NCI-H2107 treated with DMSO at 0.1 percent for 48 hours (cell line): ENCODE data around the gene PPP2R2D.
A peak's percentile ranks its signal among the peaks of the same experiment; 100 is the strongest.
"Not testable (repeated sequence)": the region's sequence is repeated elsewhere in the genome, so short reads cannot be mapped to it uniquely, and the experiment has no call there.

Experiments
- DNase-seq: peaks from one replicate; lab custom pipeline; 2025; ENCODE audit not compliant: unreplicated experiment; lab: John Stamatoyannopoulos, UW

Gene PPP2R2D

DNA sequence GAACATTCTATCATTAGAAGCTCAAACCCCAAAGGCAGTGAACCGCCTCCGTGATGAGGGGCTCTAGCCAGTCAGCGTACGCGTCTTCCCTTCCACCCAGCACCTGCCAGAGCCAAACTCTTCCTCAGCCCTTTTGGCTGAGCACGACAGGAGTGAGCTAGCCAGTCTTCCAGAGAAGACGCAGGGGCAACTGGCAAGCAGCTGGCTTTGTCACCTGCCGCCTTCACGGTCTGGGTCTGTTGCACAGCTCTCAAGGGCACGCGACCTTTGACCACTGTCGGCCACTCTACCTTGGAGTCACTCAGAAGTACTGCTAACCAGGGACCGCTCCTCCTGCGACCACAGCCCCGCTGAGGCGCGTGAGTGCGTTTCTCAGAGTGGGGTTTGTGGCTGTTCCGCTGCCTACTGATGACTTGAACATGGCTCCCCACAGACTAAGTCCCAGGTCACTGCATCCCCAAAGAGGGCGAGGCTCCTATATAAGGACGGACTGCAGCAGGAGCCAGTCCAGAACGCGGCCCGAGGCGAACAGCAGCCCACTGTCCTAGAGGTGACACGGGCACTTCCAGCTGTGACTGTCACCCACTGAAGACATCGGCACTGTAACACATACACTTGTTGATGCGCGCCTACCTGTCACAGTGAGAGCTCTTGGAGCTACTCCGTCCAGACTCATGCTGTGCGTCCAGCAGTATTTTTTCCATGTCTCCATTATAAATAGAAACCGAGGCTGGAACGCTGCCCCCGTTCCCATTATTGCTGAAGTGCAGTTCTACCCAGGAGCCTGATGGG is 72.5 kb downstream of the PPP2R2D start:
- DNase-seq = no peak

DNA sequence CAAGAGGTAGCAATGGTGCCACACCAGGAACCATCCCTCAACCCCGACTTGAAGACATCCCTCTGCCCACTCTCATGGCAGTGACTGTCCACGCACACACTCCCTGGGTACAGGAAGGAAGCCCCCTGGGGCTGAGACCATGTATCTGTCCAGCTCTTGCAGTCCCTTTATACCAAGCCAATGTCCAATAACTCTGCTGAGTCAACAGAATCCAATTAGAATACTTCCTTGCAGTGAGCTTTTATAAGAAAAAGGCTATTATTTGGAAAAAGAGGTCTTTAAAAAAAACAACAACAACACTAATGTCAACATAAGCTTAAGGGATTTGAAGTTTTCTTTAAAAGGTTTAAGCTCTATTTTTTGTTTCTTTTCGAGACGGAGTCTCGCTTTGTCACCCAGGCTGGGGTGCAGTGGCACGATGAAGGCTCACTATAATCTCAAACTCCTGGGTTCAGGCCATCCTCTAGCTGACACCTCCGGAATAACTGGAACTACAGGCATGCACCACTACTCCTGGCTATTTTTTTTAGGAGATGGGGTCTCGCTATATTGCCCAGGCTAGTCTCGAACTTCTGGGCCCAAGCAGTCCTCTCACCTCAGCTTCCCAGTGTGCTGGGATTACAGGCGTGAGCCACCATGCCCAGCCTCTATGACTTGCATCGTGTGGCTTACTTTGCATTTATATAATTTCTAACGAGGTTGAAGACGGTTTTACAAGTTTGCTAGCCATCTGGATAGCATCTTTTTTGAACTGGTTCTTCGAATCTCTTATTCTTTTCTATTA is 73.4 kb downstream of the PPP2R2D start:
- no peak for DNase-seq

DNA sequence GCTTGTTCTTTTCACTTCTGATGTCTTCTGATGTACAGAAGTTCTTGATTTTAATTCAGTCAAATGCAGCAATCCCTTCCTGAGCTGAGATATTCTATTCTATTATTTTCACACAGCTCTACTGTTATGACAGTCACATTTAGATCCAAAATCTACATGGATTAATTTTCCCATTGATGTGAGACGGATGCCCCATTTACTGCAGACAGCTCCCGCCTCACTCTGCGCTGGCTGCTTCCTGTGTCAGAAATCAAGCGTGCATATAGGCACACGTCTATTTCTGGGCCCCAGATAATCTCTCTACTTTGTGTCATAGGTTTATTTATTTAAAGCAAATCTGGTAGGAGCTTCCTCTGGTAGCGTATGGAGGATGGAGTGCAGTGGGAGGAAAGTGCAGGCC is 74.2 kb downstream of the PPP2R2D start:
- DNase-seq = no peak

DNA sequence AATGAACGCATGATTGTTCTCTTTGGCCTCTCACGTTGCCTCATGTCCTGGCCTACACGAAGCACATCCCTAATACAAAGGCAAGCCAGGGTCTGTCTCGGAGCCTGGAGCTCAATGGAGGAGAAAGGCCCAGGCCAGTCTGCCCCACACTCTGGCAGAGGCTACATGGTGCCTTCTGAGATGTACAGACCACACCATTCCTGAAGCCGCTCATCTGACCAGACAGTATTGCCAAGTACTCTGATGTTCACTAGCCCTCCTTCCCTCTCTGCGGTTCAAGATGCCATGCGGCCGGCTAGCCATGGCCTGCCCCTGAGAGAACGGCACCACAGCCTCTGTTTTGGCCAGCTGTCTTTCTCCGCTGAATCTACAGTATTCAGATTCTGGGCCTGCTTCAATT is 75.0 kb downstream of the PPP2R2D start:
- no peak for DNase-seq

DNA sequence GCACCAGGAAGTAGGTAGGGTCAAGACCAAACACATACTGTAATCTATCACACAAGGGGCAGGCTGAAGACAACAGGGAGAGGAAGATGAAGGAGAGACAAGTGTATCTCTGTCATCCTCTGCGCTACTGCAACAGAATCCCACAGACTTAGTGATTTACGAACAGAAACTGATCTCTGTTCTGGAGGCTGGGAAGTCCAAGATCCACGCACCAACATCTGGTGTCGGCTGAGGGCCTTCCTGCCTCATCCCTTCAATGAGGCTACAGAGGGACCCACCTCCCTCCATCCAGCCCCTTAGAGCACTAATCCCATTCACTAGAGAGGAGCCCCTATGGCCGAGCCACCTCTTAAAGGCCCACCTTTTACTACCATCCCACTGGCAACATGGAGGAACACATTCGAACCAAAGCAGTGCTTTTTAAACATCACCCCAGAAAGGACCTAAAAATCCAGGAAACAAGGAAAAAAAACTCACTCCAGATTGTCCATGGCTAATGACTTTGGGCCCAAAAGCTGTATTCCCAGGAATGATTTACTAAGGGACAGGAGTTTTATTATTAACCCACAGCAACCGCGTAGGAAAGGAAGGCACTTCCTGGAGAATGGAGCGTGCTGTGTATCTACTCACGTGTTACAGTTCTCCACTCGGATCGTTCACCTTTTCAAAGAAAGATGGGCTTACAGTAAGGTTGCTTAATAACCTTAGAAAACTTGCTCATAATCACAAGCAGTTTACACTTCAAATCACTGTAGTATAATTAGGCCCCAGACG is 76.7 kb downstream of the PPP2R2D start:
- DNase-seq = no peak

DNA sequence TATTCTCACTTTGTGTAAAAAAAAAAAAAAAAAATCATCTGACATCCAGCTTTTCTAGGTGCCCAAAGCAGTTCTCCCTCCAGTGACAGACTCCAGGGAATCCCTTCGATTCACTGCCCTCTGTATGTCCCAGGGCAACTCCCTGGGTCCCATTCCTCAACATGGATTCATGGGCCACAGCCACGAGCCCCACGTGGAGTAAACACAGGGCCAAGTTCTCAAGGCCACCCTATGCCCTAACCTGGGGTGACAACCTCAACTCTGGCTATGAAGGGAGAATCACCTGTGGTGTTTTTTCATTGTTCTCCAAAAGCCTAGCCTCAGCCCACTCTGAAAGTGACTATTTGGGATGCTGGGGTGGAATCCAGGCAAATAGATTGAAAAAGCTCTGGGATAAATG is 77.6 kb downstream of the PPP2R2D start:
- DNase-seq = no peak

DNA sequence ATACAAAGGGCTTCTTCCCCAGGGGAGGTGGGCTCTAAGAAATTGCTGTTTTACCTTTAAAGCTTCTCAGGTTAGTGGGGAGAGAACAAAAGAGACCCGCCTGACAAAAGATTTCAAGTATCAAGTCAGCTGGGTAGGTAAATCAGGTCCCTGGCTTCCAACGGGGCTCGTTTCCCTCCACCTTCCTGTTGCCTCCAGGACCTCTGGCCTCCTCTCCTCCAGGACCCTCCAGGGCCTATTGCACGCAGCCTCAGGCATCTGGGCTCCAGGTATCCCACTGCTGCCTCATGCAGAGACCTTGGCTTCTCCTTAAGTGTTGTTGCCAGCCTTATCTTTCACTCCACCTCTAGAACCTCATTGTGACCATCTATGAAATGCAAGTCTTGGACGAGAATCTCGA is 78.0 kb downstream of the PPP2R2D start:
- no peak for DNase-seq

DNA sequence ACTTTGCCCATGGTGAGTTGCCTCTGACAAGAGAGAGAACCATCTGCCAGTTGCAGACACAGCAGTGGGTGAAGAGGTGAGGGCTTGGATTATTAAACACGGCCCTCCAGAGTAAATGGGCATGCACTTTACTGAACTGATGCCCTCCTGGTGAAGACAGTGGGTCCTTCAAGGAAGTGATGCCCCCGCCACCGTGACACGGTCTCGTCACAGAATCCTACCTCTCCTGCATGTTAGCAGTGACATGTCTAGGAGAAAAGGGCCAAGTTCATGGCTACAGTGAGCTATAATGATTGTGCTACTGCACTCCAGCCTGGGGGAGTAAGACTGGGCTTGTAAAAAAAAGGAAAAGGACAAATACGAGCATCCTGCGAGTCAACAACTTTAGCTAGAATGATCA is 78.5 kb downstream of the PPP2R2D start:
- DNase-seq = no peak

DNA sequence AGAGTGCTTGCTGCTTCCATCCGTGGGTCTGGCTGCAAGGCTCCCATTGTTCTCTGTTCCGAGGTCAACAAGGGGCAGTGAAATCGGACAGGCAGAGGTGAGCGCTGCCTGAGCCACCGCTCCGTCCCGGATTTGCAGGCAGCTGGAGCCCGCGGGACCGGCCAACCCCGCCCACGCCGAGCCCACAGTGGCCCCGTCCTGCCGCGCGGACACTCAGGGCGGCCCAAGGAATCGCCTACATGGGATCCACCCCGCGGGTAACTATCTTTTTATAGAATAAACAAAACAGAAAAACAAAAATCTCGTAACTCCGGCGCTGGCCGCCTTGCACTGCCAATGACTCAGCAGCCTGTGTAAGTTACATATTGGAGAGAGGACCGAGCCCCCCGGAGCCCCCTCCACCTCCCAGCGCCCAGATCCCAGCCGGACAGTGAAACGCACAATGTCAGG is 79.0 kb downstream of the PPP2R2D start:
- DNase-seq = no peak

DNA sequence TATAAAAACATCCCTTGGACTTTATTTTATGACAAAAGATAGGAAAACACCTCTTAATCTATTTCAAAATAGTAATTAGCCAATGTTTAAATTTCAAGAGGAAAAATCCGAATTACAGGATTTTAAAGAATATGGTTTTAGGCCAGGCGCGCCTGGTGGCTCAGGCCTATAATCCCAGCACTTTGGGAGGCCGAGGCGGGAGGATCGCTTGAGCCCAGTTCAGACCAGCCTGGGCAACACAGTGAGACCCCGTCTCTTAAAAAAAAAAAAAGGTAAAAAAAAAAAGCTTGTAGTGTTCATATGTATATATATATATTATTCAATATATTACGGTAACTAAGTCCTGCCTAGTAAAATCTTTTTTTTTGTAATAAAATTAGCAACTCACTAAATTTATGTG is 79.5 kb downstream of the PPP2R2D start:
- DNase-seq = no peak

DNA sequence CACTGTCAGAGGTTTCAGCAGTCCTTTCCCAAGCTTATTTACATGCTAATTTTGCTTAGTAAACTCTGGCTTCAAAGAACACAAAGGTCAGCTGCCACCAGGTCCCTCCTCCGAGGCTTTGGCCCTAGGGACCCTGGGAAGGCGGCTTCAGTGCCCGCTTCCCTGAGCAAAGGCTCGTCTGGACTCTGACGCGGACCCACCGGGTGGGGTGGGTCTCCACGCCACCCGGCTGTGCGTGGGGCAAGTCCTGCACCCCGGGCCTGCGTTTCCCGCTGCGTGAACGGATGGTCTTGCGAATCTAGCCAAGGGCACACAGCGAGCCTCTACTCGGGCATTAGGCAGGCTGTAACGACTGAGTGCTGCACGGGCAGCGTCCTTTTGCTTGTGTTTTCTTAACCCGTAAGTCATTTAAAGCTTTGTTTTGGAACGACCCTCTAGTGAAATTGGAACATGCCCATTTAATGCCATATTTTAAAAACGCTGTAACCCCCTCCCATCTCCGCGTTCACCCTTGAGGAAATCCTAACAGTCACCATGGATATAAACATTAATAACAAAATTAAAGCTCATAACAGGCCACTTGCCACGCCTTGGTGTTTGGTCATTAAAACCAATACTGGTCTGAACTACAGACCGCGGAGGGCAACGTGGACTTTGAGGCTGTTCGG is 80.1 kb downstream of the PPP2R2D start:
- DNase-seq = no peak

DNA sequence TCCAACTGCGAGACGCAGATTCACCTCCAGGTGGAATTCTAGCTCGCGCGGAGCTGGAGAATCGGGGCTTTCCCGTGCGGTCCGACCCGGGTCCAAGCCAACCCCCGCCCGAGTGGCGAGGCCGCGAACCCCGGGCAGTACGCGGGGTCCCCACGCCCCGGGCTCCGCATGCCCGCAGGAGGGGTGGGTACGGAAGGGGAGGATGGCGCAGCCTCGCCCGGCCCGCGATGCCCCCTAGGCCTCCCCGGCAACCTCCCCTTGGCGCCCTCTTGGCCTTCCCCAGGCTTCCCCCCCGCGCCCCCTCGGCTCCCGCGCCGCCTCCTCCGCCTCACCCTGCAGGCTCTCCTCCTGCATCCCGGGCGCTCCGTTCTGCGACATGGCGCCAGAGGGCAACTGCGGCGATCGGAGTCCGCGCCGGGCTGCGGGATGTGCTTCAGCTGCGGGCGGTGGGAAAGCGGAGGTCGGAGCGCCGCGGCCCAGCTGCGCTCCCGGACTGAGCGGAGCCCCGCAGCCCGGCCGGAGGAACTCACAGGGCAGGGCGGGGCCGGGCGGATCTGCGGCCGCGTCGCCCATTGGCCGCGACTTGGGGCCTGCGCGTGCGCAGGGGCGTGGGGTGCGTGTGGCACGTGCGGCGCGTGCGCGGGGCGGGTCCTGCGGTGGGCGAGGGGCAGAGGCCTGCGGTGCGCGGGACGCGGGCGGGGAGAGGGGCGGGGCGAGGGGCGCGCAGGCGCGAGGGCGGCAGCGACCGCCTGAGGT is 80.8 kb downstream of the PPP2R2D start, which contains the start of gene BNIP3:
Gene BNIP3, minus strand, starts transcription at position 495 of the 756 bp plus-strand sequence. Its CDS starts 117 bp downstream, at position 378.
- peak; percentile 32 for DNase-seq

DNA sequence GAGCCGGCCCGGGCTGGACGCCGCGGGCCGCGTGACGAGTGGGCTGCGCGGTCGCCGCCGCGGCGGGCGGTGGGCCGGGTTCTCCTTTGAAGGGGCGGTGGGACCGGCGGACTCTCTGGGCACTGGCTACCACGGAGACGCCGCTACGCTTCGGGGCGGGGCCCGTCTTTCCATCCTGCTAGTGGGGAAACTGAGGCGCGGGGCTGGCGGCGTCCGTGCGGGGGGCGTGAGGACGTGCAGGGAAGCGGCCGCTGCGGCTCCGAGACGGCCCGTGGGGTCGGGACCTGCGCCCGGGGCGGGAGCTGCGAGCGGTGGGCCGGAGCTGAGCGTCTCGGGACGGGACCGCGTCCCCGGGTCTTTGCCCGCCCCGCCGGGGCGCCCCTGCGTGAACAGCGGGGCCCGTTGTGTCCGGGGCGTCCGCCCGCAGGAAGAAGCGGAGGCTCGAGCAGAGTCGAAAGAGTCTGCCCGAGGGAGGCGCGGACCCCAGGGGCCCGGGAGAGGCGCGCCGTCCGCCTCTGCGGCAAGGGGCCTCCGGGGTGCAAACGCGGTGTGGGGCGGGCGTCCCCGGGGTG is 81.5 kb downstream of the PPP2R2D start:
- DNase-seq = no peak

DNA sequence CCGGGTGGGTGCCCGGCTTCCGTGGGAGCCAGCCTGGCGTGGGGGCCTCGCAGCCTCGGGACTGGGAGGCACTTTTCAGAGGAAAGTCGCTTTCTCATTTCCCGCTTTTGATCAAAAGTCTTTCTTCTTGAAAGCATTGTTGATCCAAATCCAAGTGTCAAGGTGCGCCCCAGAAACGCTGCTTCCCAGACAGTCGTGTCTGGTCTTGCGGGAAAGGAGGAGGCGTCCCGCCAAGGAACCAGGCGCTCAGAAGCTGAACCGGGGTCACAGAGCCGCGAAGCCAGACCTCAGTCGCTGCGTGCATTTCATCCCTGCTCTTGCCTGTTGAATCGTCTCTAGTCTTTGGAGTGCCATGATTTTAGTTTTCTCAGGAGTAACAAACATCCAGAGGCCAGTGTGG is 82.0 kb downstream of the PPP2R2D start:
- DNase-seq = no peak

DNA sequence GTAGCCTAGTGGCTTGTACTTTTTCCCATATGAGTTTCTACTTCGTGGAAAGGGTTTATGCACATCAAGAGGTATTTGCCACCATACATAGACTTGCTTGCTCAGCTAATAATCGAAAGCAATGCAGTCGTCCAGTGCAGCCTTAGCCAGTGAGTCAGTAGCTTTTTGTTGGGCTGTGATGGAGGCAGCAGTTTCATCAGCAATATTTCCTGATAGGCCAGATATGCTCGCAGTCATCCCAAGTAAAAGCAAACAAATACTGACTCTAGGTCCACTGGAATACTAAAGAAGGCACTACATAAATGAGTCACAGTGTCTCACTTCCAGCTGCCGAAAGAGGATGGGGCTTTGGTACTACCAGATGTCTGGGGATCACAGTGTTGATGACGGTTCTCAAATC is 83.0 kb downstream of the PPP2R2D start:
- no peak for DNase-seq

DNA sequence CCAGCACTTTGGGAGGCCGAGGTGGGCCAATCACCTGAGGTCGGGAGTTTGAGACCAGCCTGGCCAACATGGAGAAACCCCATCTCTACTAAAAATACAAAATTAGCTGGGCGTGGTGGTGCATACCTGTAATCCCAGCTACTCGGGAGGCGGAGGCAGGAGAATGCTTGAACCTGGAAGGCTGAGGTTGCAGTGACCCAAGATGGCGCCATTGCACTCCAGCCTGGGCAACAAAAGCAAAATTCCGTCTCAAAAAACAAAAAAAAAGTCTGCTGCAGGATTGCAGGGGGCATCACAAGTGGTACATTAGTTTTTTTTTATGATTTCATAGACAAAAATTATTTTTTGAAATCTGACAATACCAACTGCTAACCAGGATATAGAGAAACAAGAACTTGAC is 86.0 kb downstream of the PPP2R2D start:
- DNase-seq = not testable (repeated sequence)

DNA sequence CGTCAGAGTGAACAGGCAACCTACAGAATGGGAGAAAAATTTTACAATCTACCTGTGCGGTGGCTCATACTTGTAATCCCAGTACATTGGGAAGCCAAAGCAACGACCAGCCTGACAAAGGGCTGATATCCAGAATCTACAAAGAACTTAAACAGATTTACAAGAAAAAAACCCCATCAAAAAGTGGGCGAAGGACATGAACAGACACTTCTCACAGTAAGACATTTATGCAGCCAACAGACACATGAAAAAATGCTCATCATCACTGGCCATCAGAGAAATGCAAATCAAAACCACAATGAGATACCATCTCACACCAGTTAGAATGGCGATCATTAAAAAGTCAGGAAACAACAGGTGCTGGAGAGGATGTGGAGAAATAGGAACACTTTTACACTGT is 86.5 kb downstream of the PPP2R2D start:
- not testable (repeated sequence) for DNase-seq

DNA sequence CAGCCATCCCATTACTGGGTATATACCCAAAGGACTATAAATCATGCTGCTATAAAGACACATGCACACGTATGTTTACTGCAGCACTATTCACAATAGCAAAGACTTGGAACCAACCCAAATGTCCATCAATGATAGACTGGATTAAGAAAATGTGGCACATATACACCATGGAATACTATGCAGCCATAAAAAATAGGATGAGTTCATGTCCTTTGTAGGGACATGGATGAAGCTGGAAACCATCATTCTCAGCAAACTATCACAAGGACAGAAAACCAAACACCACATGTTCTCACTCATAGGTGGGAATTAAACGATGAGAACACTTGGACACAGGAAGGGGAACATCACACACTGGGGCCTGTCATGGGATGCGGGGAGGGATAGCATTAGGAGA is 87.0 kb downstream of the PPP2R2D start:
- not testable (repeated sequence) for DNase-seq

DNA sequence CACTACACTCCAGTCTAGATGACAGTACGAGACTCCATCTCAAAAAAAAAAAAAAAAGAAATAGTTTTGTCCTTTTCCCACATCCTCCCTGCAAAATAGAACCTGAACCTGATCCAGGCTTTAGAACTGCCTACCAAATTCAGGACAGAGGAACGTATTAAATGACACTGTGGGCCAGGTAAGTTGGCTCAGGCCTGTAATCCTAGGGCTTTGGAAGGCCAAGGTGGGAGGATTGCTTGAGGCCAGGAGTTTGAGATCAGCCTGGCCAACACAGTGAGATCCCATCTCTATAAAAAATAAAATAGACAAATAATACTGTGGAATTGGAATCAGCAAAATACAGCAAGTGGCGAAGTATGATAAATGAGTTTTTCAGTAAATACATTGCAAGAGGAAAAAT is 90.9 kb downstream of the PPP2R2D start:
- no peak for DNase-seq

DNA sequence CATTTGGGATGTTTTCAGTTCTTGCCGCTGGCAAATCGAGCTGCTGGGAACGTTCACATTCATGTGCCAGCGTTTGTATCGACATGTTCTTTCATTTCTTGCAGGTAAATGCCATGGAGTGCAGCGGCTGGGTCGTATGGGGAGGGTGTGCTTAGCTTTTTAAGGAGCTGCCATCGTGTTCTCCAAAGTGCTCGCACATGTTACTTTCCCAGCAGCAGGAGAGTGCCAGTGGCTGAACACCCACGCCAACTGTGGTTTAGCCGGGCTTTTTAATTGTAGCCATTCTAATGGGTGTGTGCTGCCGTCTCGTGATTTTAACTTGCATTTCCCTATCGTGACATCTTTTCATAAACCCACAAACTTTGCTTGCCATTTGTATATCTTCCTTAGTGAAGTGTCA is 92.5 kb downstream of the PPP2R2D start:
- no peak for DNase-seq
